Left lung (tissue), 10 donors: Measurements from ENCODE around the gene HPSE2. TPM values are rescaled to one million over a fixed set of nuclear protein-coding genes. Genes with fewer than 3 reads are reported as not detected.

Experiments
- ATAC-seq: fragments of 200-7000 bp; cut with Tn5 transposase; one replicate; pipeline ENCODE4 v1.9.1; 2020; ENCODE audit warnings: moderate library complexity
- DNase-seq, 4 donors: peaks; one replicate each; pipeline ENCODE4 v3.0.0-alpha.2; 2013 to 2020
- H3K27ac ChIP-seq, 2 donors: fragments of 200-600 bp; sonication (generic) in 1 of 2; one replicate each; pipeline versions ENCODE4 v1.5.0 to v1.8.0; 2020 to 2021
- H3K27me3 ChIP-seq, 2 donors: fragments of 200-600 bp; sonication (generic) in 1 of 2; one replicate each; pipeline versions ENCODE4 v1.5.0 to v1.8.0; 2020 to 2021
- H3K36me3 ChIP-seq, 2 donors: fragments of 200-600 bp; sonication (generic) in 1 of 2; one replicate each; pipeline versions ENCODE4 v1.5.0 to v1.8.0; 2020 to 2021
- H3K4me1 ChIP-seq, 2 donors: fragments of 200-600 bp; one replicate each; pipeline ENCODE4 v1.8.0; 2021
- H3K4me3 ChIP-seq, 2 donors: fragments of 200-600 bp; sonication (generic) in 1 of 2; one replicate each; pipeline versions ENCODE4 v1.5.0 to v1.8.0; 2020 to 2021; ENCODE audit warnings: mild to moderate bottlenecking in 1 of 2
- H3K9me3 ChIP-seq, 2 donors: fragments of 200-600 bp; sonication (generic) in 1 of 2; one replicate each; pipeline versions ENCODE4 v1.5.0 to v1.8.0; 2020 to 2021
- intact Hi-C, 2 donors: fragments of 100-400 bp; cut with DNase I; formaldehyde crosslinking; loops; one replicate each; pipeline versions ENCODE4 v1.11.2 to v1.14.2; 2022
- polyA plus RNA-seq, 6 donors: library from polyadenylated mRNA; unstranded; fragments of 120-200 nt; gene quantifications; one replicate each; pipeline ENCODE4 v1.2.1, GENCODE V29; 2013; ENCODE audit not compliant: insufficient read length in 6 of 6
- total RNA-seq, 2 donors: library from RNA; stranded (reverse); fragmentation: NEBNext Ultra II Directional; extraction: Animal tissue kit (Norgen Biotek cat#: 25700); gene quantifications; one replicate each; pipeline ENCODE4 v1.2.1, GENCODE V29; 2021
- TF ChIP-seq, protein P1 (sequence below), 2 donors: fragments of 200-600 bp; sonication (generic) in 1 of 2; IDR thresholded peaks; one replicate each; pipeline versions ENCODE4 v1.5.0 to v1.8.0; 2021; ENCODE audit warnings: antibody characterized with exemption in 2 of 2
- donor health status: DM: no; HTN: yes; CAD: no.
- donor health status: DM: no; HTN: no; CAD: no.

HPSE2 gene
- total and polyA plus RNA-seq, 8 donors: 0.50 to 20.4 (median 12.1) TPM

DNA sequence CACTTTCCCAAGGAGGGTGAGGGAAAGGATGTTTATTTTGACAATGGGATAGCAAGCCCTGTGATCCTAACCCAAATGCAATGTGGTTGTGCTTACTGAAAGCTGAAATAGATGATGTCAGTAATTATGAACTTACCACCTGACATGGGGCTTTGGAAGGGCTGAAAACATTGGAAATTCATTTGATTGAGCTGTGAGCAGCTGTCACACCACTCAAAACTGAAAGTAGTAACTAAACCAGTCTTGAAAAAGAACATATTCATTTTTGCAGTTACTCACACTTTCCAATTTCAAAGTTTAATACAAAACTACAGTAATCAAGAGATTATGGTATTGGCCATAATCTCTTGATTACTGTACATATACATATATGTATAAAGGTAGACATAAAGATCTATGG, 633.4 kb downstream of the HPSE2 start:
- Histone ChIP-seq H3K4me1 (no peaks in the 10 kb centered on the region), H3K36me3 (no peaks in the 10 kb centered on the region), H3K27ac (no peak overlapping the region), H3K4me3 (no peak overlapping the region), H3K9me3 (peaks cover 0 to 6% of the 10 kb centered on the region in 2 donors), H3K27me3 (peaks cover 0 to 8% of the 10 kb centered on the region in 2 donors)
- no peak for DNase-seq
- intact Hi-C loops: no loop called here
- ATAC-seq: no peak
- TF ChIP-seq, protein P1, sequence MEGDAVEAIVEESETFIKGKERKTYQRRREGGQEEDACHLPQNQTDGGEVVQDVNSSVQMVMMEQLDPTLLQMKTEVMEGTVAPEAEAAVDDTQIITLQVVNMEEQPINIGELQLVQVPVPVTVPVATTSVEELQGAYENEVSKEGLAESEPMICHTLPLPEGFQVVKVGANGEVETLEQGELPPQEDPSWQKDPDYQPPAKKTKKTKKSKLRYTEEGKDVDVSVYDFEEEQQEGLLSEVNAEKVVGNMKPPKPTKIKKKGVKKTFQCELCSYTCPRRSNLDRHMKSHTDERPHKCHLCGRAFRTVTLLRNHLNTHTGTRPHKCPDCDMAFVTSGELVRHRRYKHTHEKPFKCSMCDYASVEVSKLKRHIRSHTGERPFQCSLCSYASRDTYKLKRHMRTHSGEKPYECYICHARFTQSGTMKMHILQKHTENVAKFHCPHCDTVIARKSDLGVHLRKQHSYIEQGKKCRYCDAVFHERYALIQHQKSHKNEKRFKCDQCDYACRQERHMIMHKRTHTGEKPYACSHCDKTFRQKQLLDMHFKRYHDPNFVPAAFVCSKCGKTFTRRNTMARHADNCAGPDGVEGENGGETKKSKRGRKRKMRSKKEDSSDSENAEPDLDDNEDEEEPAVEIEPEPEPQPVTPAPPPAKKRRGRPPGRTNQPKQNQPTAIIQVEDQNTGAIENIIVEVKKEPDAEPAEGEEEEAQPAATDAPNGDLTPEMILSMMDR (IDR thresholded peaks at IDR 0.05): no peak

GRCh38 chr10:98599032-98599610, 636.5 kb downstream of the HPSE2 start:
- H3K9me3 ChIP-seq: peaks cover 0 to 24% of the 10 kb centered on the region in 2 donors
- H3K27ac ChIP-seq: no peak overlapping the region
- H3K4me3 ChIP-seq: no peak overlapping the region
- TF ChIP-seq, protein P1 (IDR thresholded peaks at IDR 0.05): no peak
- no peaks in the 10 kb centered on the region for H3K36me3 ChIP-seq
- ATAC-seq: no peak
- H3K4me1 ChIP-seq: no peaks in the 10 kb centered on the region
- H3K27me3 ChIP-seq: no peaks in the 10 kb centered on the region
- no peak for DNase-seq
- intact Hi-C loops: no loop called here

DNA sequence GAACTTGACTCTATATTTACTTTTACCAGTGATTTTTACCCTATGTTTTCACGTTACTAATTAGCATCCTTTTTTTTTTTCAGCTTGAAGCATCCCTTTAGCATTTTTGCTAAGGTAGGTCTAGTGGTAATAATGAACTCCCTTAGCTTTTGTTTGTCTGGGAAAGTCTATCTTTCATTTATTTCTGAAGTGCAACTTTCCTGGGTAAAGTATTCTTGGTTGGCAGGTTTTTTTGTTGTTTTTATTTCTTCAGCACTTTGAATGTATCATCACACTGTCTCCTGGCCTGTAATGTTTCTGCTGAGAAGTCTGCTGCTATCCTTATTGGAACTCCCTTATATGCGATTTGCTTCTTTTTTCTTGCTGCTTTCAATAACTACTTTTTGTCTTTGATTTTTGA, 639.2 kb downstream of the HPSE2 start:
- no peak overlapping the region for H3K27ac ChIP-seq
- no peaks in the 10 kb centered on the region for H3K4me1 ChIP-seq
- no peaks in the 10 kb centered on the region for H3K27me3 ChIP-seq
- no peak overlapping the region for H3K4me3 ChIP-seq
- H3K9me3 ChIP-seq: peaks cover 0 to 24% of the 10 kb centered on the region in 2 donors
- DNase-seq (no peak), ATAC-seq (no peak)
- intact Hi-C loops: no loop called here
- H3K36me3 ChIP-seq: no peaks in the 10 kb centered on the region
- TF ChIP-seq, protein P1 (IDR thresholded peaks at IDR 0.05): no peak

- DNase-seq: no peak
Measured at GRCh38 chr10:98589691-98590090, 646.0 kb downstream of the HPSE2 start.

GRCh38 chr10:98589007-98589406, 646.6 kb downstream of the HPSE2 start:
- DNase-seq: no peak

More at GRCh38 chr10:98589691-98590090, 646.0 kb downstream of the HPSE2 start:
- Histone ChIP-seq H3K4me1 (no peaks in the 10 kb centered on the region), H3K9me3 (no peaks in the 10 kb centered on the region), H3K36me3 (no peaks in the 10 kb centered on the region), H3K27ac (no peak overlapping the region), H3K27me3 (no peaks in the 10 kb centered on the region), H3K4me3 (no peak overlapping the region)
- no peak for ATAC-seq
- TF ChIP-seq, protein P1 (IDR thresholded peaks at IDR 0.05): no peak
- intact Hi-C loops: no loop called here

More at GRCh38 chr10:98589007-98589406, 646.6 kb downstream of the HPSE2 start:
- H3K27me3 ChIP-seq: no peaks in the 10 kb centered on the region
- TF ChIP-seq, protein P1 (IDR thresholded peaks at IDR 0.05): no peak
- H3K9me3 ChIP-seq: no peaks in the 10 kb centered on the region
- intact Hi-C loops: no loop called here
- no peak overlapping the region for H3K4me3 ChIP-seq
- H3K4me1 ChIP-seq: no peaks in the 10 kb centered on the region
- H3K27ac ChIP-seq: no peak overlapping the region
- H3K36me3 ChIP-seq: no peaks in the 10 kb centered on the region
- no peak for ATAC-seq
